NB4 (cell line): ENCODE results near the gene PPP1R3D.

Experiments used
- DNase-seq: peaks from one replicate; pipeline ENCODE4 v3.0.0; 2010; ENCODE audit warnings: low read depth
- H3K4me3 ChIP-seq: one replicate; pipeline ENCODE4 v1.5.1; 2011; ENCODE audit warnings: mild to moderate bottlenecking, low read depth, low read length, moderate library complexity
- CTCF ChIP-seq: IDR thresholded peaks from one replicate; pipeline ENCODE4 v1.5.1; 2012; ENCODE audit warnings: low read depth, low read length
- MAX ChIP-seq: IDR thresholded peaks from 2 replicates; pipeline ENCODE4 v1.6.1; 2011; ENCODE audit warnings: low read depth, low read length
- MYC ChIP-seq: IDR thresholded peaks from 2 replicates; pipeline ENCODE4 v1.6.1; 2011; ENCODE audit warnings: low read depth, low read length
- POLR2A ChIP-seq: IDR thresholded peaks from 2 replicates; pipeline ENCODE4 v1.6.1; 2011; ENCODE audit warnings: mild to moderate bottlenecking; ENCODE audit not compliant: insufficient read length; ENCODE audit errors: extremely low read depth

The PPP1R3D gene

GRCh38 chr20:59984541-59984940, 44.4 kb upstream of the PPP1R3D start:
- TF ChIP-seq CTCF (no peak), POLR2A (no peak), MYC (no peak), MAX (peak; percentile 29; the same call in 1 of the 2 replicates)
- H3K4me3 ChIP-seq = no peak overlapping the region
- peak; percentile 76 for DNase-seq

DNA sequence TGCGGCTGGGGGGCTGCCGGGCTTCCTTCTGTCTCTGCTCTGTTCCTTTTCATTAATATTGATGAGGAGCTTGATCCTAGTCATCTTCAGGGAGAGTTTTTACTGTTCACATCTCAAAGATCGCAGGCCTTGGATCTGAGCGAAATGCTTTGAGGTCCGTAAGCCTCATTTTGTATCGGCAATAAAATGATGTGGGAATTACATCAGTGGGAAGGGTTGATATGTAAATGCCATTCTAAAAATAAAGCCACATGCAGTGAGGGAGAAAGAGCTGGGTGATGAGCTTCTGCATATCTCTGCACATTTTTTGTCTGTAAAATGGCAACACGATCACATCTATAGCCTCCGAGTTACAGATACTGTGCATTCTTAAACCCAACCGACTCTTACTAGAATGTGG, 43.0 kb upstream of the PPP1R3D start:
- no peak for TF ChIP-seq POLR2A
- no peak for TF ChIP-seq MYC
- no peak for TF ChIP-seq MAX
- no peak for TF ChIP-seq CTCF
- no peak for DNase-seq
- no peak overlapping the region for H3K4me3 ChIP-seq

GRCh38 chr20:59977086-59977485, 37.0 kb upstream of the PPP1R3D start:
- no peak overlapping the region for H3K4me3 ChIP-seq
- no peak for DNase-seq
- no peak for TF ChIP-seq CTCF
- TF ChIP-seq MYC = no peak
- TF ChIP-seq POLR2A = no peak
- no peak for TF ChIP-seq MAX

- H3K4me3 ChIP-seq = no peak overlapping the region
- DNase-seq = no peak
- TF ChIP-seq MAX (no peak), POLR2A (no peak), CTCF (no peak), MYC (no peak)
Observed at GRCh38 chr20:59976156-59976782, 36.2 kb upstream of the PPP1R3D start.

DNA sequence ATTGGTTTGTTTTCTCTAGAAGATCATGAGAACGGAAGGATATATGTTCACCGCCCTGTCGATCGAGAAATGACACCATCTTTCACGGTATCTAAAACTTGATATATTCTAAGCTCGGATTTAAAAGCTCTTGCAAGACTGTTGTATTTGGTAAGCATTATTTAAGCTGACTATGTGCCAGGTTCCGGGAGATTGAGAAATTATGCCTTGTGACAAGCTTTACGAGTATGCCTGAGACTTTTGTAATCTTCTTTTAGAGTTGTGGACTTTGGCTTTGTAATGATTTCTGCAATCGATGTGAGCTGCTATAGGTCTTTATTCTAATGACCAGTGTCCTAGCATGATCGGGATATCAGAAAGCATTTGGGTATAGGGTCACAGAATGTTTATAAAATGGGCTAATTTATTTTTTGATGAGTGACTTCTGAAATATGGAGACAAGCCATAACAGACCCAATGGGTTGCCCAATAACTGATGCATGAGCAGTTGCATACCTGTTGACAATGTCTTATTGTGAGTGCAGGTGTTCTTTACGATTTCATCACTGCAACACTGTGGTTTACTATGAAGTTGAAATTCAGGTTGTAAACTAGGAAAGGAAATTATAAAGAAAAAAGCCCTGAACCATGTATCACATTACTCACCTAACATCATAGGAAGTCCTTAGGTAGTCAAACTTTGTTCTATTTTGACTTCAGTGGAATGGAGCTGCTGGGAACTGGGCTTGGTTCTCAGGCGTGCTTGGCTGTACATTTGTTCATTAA, 32.1 kb upstream of the PPP1R3D start:
- peak; percentile 23 for DNase-seq
- TF ChIP-seq MAX = no peak
- no peak for TF ChIP-seq CTCF
- TF ChIP-seq POLR2A = no peak
- TF ChIP-seq MYC = no peak
- H3K4me3 ChIP-seq = no peak overlapping the region
